H9 (cell line): ENCODE data around the gene RPL28. TPM values are rescaled to one million over a fixed set of nuclear protein-coding genes. Genes with fewer than 3 reads are reported as not detected.
"Not testable (repeated sequence)": the region's sequence is repeated elsewhere in the genome, so short reads cannot be mapped to it uniquely, and the experiment has no call there.

ENCODE experiments used
- DNase-seq: peaks from one replicate; pipeline ENCODE4 v3.0.0-alpha.2; 2017
- H2AFZ ChIP-seq: one replicate; pipeline ENCODE4 v1.6.1; 2013; ENCODE audit warnings: mild to moderate bottlenecking, low read length, control low read depth, moderate library complexity
- H2AK5ac ChIP-seq: 2 replicates; pipeline ENCODE4 v1.6.1; 2013; ENCODE audit warnings: low read length, control low read depth, mixed read lengths; ENCODE audit not compliant: insufficient read length
- H2BK120ac ChIP-seq: one replicate; pipeline ENCODE4 v1.6.1; 2013; ENCODE audit warnings: low read depth, mild to moderate bottlenecking, low read length, control low read depth, inconsistent platforms; ENCODE audit not compliant: poor library complexity, severe bottlenecking
- H2BK12ac ChIP-seq: 2 replicates; pipeline ENCODE4 v1.6.1; 2013; ENCODE audit warnings: low read length, control low read depth, mixed read lengths, low read depth; ENCODE audit not compliant: insufficient read length
- H2BK15ac ChIP-seq: 2 replicates; pipeline ENCODE4 v1.6.1; 2013; ENCODE audit warnings: low read depth, low read length, control low read depth
- H2BK20ac ChIP-seq: one replicate; pipeline ENCODE4 v1.6.1; 2013; ENCODE audit warnings: low read depth, mild to moderate bottlenecking, low read length, control low read depth, inconsistent platforms; ENCODE audit not compliant: poor library complexity, severe bottlenecking
- H2BK5ac ChIP-seq: 2 replicates; pipeline ENCODE4 v1.6.1; 2013; ENCODE audit warnings: low read length, control low read depth, mixed read lengths; ENCODE audit not compliant: insufficient read length
- H3K14ac ChIP-seq: 2 replicates; pipeline ENCODE4 v1.6.1; 2013; ENCODE audit warnings: low read length, control low read depth; ENCODE audit not compliant: insufficient read depth
- H3K18ac ChIP-seq: 2 replicates; pipeline ENCODE4 v1.6.1; 2013; ENCODE audit warnings: low read depth, mild to moderate bottlenecking, mixed read lengths, low read length, control low read depth; ENCODE audit not compliant: insufficient read length
- H3K23ac ChIP-seq: 2 replicates; pipeline ENCODE4 v1.6.1; 2013; ENCODE audit warnings: low read length, control low read depth, mixed read lengths, low read depth; ENCODE audit not compliant: insufficient read length
- H3K23me2 ChIP-seq: 2 replicates; pipeline ENCODE4 v1.6.1; 2013; ENCODE audit warnings: low read depth, mild to moderate bottlenecking, mixed read lengths, low read length, control low read depth; ENCODE audit not compliant: insufficient read length, poor library complexity, severe bottlenecking
- H3K27ac ChIP-seq: 2 replicates; pipeline ENCODE4 v1.5.1; 2013; ENCODE audit warnings: low read length, control low read depth, mixed read lengths, low read depth; ENCODE audit not compliant: insufficient read length
- H3K27me3 ChIP-seq: 2 replicates; pipeline ENCODE4 v1.6.1; 2013; ENCODE audit warnings: low read length, control low read depth, inconsistent platforms; ENCODE audit not compliant: insufficient read depth
- H3K4ac ChIP-seq: 2 replicates; pipeline ENCODE4 v1.6.1; 2013; ENCODE audit warnings: low read depth, mild to moderate bottlenecking, control low read depth, inconsistent platforms, low read length, moderate library complexity
- H3K4me1 ChIP-seq: 2 replicates; pipeline ENCODE4 v1.6.1; 2013; ENCODE audit warnings: low read length, control low read depth, inconsistent platforms; ENCODE audit not compliant: insufficient read depth
- H3K4me2 ChIP-seq: 2 replicates; pipeline ENCODE4 v1.6.1; 2013; ENCODE audit warnings: low read length, control low read depth, mixed read lengths; ENCODE audit not compliant: insufficient read length, insufficient read depth
- H3K56ac ChIP-seq: 2 replicates; pipeline ENCODE4 v1.6.1; 2013; ENCODE audit warnings: low read depth, mild to moderate bottlenecking, mixed read lengths, low read length, control low read depth; ENCODE audit not compliant: insufficient read length
- H3K79me1 ChIP-seq: 2 replicates; pipeline ENCODE4 v1.6.1; 2013; ENCODE audit warnings: low read depth, mild to moderate bottlenecking, moderate library complexity, low read length, control low read depth, inconsistent platforms; ENCODE audit not compliant: insufficient read depth, poor library complexity, severe bottlenecking
- H3K79me2 ChIP-seq: 2 replicates; pipeline ENCODE4 v1.6.1; 2013; ENCODE audit warnings: low read length, control low read depth, inconsistent platforms; ENCODE audit not compliant: insufficient read depth
- H3K9ac ChIP-seq: 2 replicates; pipeline ENCODE4 v1.6.1; 2013; ENCODE audit warnings: low read length, control low read depth, mixed read lengths; ENCODE audit not compliant: insufficient read length; ENCODE audit errors: extremely low read depth
- H3K9me3 ChIP-seq: one replicate; pipeline ENCODE4 v1.6.1; 2013; ENCODE audit warnings: low read depth, low read length, inconsistent platforms; ENCODE audit not compliant: control insufficient read depth
- H3T11ph ChIP-seq: one replicate; pipeline ENCODE4 v1.6.1; 2013; ENCODE audit warnings: mild to moderate bottlenecking, low read length, control low read depth, inconsistent platforms
- H4K20me1 ChIP-seq: one replicate; pipeline ENCODE4 v1.6.1; 2013; ENCODE audit not compliant: control insufficient read depth, insufficient read length, insufficient read depth
- H4K5ac ChIP-seq: 2 replicates; pipeline ENCODE4 v1.6.1; 2013; ENCODE audit warnings: low read depth, mild to moderate bottlenecking, mixed read lengths, low read length, control low read depth; ENCODE audit not compliant: insufficient read length
- H4K8ac ChIP-seq: replicated peaks from 2 replicates; pipeline ENCODE4 v1.6.1; 2013; ENCODE audit warnings: low read length, control low read depth, mixed read lengths, low read depth; ENCODE audit not compliant: insufficient read length
- H4K91ac ChIP-seq: 2 replicates; pipeline ENCODE4 v1.6.1; 2013; ENCODE audit warnings: low read depth, mild to moderate bottlenecking, moderate library complexity, mixed read lengths, low read length, control low read depth; ENCODE audit not compliant: insufficient read length
- H3K27ac Mint-ChIP-seq, 3 experiments: 2 replicates in 2 of 3; 3 replicates in 1 of 3; pipeline ENCODE4 v1.8.0; 2020 to 2021; ENCODE audit warnings: mixed read lengths in 3 of 3, mild to moderate bottlenecking in 1 of 3, moderate library complexity in 1 of 3
- H3K27me3 Mint-ChIP-seq: 2 replicates; pipeline ENCODE4 v1.8.0; 2021; ENCODE audit warnings: low read depth, mild to moderate bottlenecking, moderate library complexity, mixed read lengths
- H3K36me3 Mint-ChIP-seq, 3 experiments: 2 replicates in 2 of 3; 3 replicates in 1 of 3; pipeline ENCODE4 v1.8.0; 2020 to 2021; ENCODE audit warnings: low read depth in 3 of 3, mixed read lengths in 3 of 3; ENCODE audit not compliant: insufficient read depth in 1 of 3
- H3K4me1 Mint-ChIP-seq, 2 experiments: 2 replicates each; pipeline ENCODE4 v1.8.0; 2020; ENCODE audit warnings: mixed read lengths in 2 of 2
- H3K4me3 Mint-ChIP-seq, 2 experiments: 2 replicates in 1 of 2; 3 replicates in 1 of 2; pipeline ENCODE4 v1.8.0; 2020 to 2021; ENCODE audit warnings: mild to moderate bottlenecking in 2 of 2, mixed read lengths in 2 of 2, moderate library complexity in 1 of 2
- H3K9me3 Mint-ChIP-seq, 2 experiments: 2 replicates in 1 of 2; 3 replicates in 1 of 2; pipeline ENCODE4 v1.8.0; 2020; ENCODE audit warnings: mild to moderate bottlenecking in 2 of 2, mixed read lengths in 2 of 2, moderate library complexity in 1 of 2
- CTCF ChIP-seq: fragments of 200-600 bp; sonication (generic); conservative IDR thresholded peaks from 3 replicates; pipeline ENCODE4 v1.8.0; 2021; ENCODE audit warnings: antibody characterized with exemption, mild to moderate bottlenecking
- WGBS: extraction: QIAGEN DNeasy Blood & Tissue Kit; methylation state at CpG from one replicate; pipeline ENCODE4 v1.1.7; 2013; ENCODE audit warnings: missing lambda C conversion rate, low lambda C conversion rate, mixed read lengths; ENCODE audit not compliant: insufficient read length; ENCODE audit errors: extremely low coverage; 5-methylcytosine and 5-hydroxymethylcytosine counted together
- total RNA-seq: library from RNA; stranded (reverse); gene quantifications from 2 replicates; pipeline ENCODE4 v1.2.1, GENCODE V29; 2021

The RPL28 gene
- total RNA-seq, 1 experiment from 2014 or later = 2,076 TPM

DNA sequence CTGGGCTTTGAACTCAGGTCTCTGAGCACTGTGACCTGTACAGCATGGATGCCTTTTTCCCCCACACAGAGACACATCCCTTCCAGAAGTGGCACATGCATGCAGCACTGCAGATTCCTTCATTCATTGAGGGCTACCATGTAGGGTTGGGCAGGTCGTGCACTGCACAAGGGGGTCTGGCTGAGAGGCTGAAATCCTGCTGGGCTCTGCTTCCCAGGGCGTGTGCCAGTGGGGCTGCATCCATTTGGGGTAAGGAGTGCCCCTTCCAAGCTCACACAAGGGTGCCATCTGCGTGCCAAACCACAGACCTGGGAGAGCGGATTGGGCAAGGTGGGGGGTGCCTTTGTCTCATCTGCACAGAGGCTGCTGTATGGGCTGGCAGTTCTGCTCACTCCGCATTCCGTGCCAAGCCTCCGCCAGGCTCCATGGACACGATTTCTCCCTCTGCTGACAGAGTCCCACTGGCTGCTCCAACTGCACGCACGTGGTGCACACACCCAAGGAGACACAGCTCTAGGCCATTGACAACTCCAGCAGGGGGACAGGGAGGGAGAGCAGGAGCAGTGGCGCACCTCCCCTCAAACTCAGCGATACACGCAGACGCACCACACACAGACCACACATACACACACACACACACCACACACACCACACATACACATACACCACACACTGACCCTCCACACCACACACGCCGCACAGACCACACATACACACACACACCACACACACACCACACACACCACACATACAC lies 61.9 kb downstream of the RPL28 start:
- Histone ChIP-seq H2BK5ac (no peak overlapping the region), H3K56ac (no peak overlapping the region), H2BK12ac (no peak overlapping the region), H4K5ac (no peak overlapping the region), H3K4me2 (no peak overlapping the region), H3K18ac (no peak overlapping the region), H3K4me1 (no peaks in the 10 kb centered on the region), H4K8ac (no peak overlapping the region), H2BK20ac (no peak overlapping the region), H3T11ph (no peak overlapping the region), H4K20me1 (no peaks in the 10 kb centered on the region), H4K91ac (no peak overlapping the region), H2BK15ac (no peak overlapping the region), H3K27me3 (peaks cover 64% of the 10 kb centered on the region), H3K9ac (no peak overlapping the region), H2BK120ac (no peak overlapping the region), H3K23me2 (peaks cover 12% of the 10 kb centered on the region), H3K23ac (no peak overlapping the region), H3K79me2 (no peaks in the 10 kb centered on the region), H2AK5ac (no peak overlapping the region), H3K27ac (no peak overlapping the region), H2AFZ (no peak overlapping the region), H3K79me1 (no peaks in the 10 kb centered on the region), H3K4ac (no peak overlapping the region), H3K14ac (no peak overlapping the region), H3K9me3 (no peaks in the 10 kb centered on the region)
- H3K9me3 Mint-ChIP-seq = no peaks in the 10 kb centered on the region; a peak in 2 of 5 replicates
- H3K27me3 Mint-ChIP-seq = peaks cover 22% of the 10 kb centered on the region
- peaks cover 4 to 19% of the 10 kb centered on the region in 2 experiments; a peak in 3 of 4 replicates for H3K4me1 Mint-ChIP-seq
- WGBS = no CpG with 5 or more reads among the region's 16 CpGs
- TF ChIP-seq CTCF = no peak
- no peak for DNase-seq
- H3K36me3 Mint-ChIP-seq = no peaks in the 10 kb centered on the region; a peak in 1 of 7 replicates
- no peak overlapping the region for H3K4me3 Mint-ChIP-seq
- no peak overlapping the region for H3K27ac Mint-ChIP-seq

DNA sequence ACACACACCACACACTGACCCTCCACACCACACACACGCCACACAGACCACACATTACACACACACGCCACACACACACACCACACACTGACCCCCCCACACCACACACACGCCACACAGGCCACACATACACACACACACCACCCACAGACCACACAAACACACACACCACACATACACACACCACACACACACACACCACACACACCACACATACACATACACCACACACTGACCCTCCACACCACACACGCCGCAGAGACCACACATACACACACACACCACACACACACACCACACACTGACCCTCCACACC lies 62.4 kb downstream of the RPL28 start:
- Mint-ChIP-seq H3K27me3 (peaks cover 27% of the 10 kb centered on the region), H3K4me1 (peaks cover 4 to 16% of the 10 kb centered on the region in 2 experiments; a peak in 3 of 4 replicates)
- not testable (repeated sequence) for H2BK15ac ChIP-seq, H2BK20ac ChIP-seq, H2AFZ ChIP-seq, H2BK12ac ChIP-seq, H2AK5ac ChIP-seq, H3K27ac Mint-ChIP-seq, H3K9ac ChIP-seq, H3K9me3 Mint-ChIP-seq, H3T11ph ChIP-seq, H3K27ac ChIP-seq, H4K20me1 ChIP-seq, H3K79me1 ChIP-seq, H4K5ac ChIP-seq, H3K23me2 ChIP-seq, H4K8ac ChIP-seq, H3K18ac ChIP-seq, DNase-seq, H3K56ac ChIP-seq, H3K79me2 ChIP-seq, H4K91ac ChIP-seq, H2BK120ac ChIP-seq, H3K14ac ChIP-seq, H3K4me2 ChIP-seq, H3K36me3 Mint-ChIP-seq, H2BK5ac ChIP-seq, H3K4me1 ChIP-seq, H3K4ac ChIP-seq, H3K23ac ChIP-seq, H3K4me3 Mint-ChIP-seq, H3K9me3 ChIP-seq
- peaks cover 61% of the 10 kb centered on the region for H3K27me3 ChIP-seq
- no CpG with 5 or more reads among the region's 5 CpGs for WGBS
